Panc1 (cell line): ENCODE data around the gene PELI1.

Experiments used
- TF ChIP-seq, protein P1 (sequence below), 2 experiments: IDR thresholded peaks; 2 replicates each; pipeline ENCODE4 v1.6.1; 2011 to 2012; ENCODE audit warnings: low read depth in 2 of 2, control low read depth in 1 of 2, low read length in 1 of 2, mild to moderate bottlenecking in 1 of 2, moderate library complexity in 1 of 2; ENCODE audit not compliant: insufficient read depth in 1 of 2
- TF ChIP-seq, protein P2 (sequence below): fragments of 450-650 bp; IDR thresholded peaks from 2 replicates; pipeline ENCODE4 v1.5.1; 2017; ENCODE audit warnings: mild to moderate bottlenecking

DNA sequence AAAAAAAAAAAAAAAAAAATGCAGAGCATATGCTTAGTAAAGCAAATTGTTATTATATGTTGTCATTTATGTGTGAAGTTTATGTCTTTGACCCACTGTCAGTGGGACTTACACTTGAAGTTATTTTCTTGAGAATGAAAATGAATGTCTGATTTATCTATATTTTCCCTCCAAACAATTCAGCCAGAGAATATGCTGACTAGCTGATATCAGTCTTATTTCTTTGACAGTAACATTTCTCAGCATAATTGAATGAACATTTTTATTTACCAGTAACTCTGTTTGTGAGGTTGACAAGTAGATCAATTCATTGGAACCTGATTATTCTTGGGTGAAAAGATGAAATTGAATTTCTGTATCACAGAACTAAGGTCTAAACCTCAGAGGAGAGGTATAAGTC is 85.0 kb downstream of the PELI1 start:
- TF ChIP-seq, protein P1, sequence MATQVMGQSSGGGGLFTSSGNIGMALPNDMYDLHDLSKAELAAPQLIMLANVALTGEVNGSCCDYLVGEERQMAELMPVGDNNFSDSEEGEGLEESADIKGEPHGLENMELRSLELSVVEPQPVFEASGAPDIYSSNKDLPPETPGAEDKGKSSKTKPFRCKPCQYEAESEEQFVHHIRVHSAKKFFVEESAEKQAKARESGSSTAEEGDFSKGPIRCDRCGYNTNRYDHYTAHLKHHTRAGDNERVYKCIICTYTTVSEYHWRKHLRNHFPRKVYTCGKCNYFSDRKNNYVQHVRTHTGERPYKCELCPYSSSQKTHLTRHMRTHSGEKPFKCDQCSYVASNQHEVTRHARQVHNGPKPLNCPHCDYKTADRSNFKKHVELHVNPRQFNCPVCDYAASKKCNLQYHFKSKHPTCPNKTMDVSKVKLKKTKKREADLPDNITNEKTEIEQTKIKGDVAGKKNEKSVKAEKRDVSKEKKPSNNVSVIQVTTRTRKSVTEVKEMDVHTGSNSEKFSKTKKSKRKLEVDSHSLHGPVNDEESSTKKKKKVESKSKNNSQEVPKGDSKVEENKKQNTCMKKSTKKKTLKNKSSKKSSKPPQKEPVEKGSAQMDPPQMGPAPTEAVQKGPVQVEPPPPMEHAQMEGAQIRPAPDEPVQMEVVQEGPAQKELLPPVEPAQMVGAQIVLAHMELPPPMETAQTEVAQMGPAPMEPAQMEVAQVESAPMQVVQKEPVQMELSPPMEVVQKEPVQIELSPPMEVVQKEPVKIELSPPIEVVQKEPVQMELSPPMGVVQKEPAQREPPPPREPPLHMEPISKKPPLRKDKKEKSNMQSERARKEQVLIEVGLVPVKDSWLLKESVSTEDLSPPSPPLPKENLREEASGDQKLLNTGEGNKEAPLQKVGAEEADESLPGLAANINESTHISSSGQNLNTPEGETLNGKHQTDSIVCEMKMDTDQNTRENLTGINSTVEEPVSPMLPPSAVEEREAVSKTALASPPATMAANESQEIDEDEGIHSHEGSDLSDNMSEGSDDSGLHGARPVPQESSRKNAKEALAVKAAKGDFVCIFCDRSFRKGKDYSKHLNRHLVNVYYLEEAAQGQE (IDR thresholded peaks at IDR 0.05; ENCODE audit: insufficient read depth in 1 of 2, low read depth in 2 of 2, low read length in 1 of 2) = no peak
- TF ChIP-seq, protein P2, sequence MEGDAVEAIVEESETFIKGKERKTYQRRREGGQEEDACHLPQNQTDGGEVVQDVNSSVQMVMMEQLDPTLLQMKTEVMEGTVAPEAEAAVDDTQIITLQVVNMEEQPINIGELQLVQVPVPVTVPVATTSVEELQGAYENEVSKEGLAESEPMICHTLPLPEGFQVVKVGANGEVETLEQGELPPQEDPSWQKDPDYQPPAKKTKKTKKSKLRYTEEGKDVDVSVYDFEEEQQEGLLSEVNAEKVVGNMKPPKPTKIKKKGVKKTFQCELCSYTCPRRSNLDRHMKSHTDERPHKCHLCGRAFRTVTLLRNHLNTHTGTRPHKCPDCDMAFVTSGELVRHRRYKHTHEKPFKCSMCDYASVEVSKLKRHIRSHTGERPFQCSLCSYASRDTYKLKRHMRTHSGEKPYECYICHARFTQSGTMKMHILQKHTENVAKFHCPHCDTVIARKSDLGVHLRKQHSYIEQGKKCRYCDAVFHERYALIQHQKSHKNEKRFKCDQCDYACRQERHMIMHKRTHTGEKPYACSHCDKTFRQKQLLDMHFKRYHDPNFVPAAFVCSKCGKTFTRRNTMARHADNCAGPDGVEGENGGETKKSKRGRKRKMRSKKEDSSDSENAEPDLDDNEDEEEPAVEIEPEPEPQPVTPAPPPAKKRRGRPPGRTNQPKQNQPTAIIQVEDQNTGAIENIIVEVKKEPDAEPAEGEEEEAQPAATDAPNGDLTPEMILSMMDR = no peak
